Activated CD4-positive, alpha-beta T cell treated with anti-CD3 and anti-CD28 coated beads, Interleukin-2, Interleukin-4, amounts not matched to agents 100 ng/mL and 50 ng/mL, durations not matched to agents 16 hours and 8 hours (primary cell): ENCODE results near the gene PSME3.
"Not testable (repeated sequence)": the region's sequence is repeated elsewhere in the genome, so short reads cannot be mapped to it uniquely, and the experiment has no call there.

Source experiments
- DNase-seq: peaks from one replicate; pipeline ENCODE4 v3.0.0-alpha.2; 2020; ENCODE audit warnings: low spot score

PSME3 gene

GRCh38 chr17:42851371-42852240 lies 18.4 kb downstream of the PSME3 start:
- not testable (repeated sequence) for DNase-seq

GRCh38 chr17:42852351-42852750 lies 19.2 kb downstream of the PSME3 start:
- DNase-seq, result no peak

GRCh38 chr17:42853004-42853403 lies 19.8 kb downstream of the PSME3 start:
- DNase-seq, result no peak

- DNase-seq, result no peak
These were observed 20.4 kb downstream of the PSME3 start for GRCh38 chr17:42853597-42853967.

- DNase-seq, result no peak
These were observed 21.0 kb downstream of the PSME3 start for GRCh38 chr17:42853968-42854790.

DNA sequence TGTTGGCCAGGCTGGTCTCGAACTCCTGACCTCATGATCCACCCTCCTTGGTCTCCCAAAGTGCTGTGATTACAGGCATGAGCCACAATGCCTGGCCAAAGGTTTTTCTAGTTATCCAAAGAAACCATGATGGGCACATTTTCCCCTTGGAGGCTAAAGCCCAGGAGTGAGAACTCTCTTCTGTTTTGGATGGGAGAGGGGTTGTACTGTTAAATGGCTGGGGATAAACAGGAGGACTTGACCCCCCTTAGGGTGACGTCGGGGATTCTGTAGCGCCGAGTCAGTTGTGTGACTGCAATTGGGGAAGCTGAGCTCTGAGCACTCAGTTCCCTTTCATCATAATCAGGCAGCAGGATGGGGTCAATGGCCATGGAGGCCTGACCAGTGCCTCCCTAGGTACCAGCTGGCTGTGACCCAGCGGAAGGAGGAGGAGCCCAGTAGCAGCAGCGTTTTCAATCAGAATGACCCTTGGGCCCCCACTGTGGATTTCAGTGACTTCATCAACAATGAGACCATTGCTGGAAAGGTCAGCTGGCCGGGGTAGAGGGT lies 21.9 kb downstream of the PSME3 start:
- no peak for DNase-seq

GRCh38 chr17:42856093-42856492 lies 22.9 kb downstream of the PSME3 start:
- not testable (repeated sequence) for DNase-seq

GRCh38 chr17:42856516-42856915 lies 23.3 kb downstream of the PSME3 start:
- DNase-seq, result not testable (repeated sequence)

- no peak for DNase-seq
These were observed 24.2 kb downstream of the PSME3 start for GRCh38 chr17:42857389-42857788.

DNA sequence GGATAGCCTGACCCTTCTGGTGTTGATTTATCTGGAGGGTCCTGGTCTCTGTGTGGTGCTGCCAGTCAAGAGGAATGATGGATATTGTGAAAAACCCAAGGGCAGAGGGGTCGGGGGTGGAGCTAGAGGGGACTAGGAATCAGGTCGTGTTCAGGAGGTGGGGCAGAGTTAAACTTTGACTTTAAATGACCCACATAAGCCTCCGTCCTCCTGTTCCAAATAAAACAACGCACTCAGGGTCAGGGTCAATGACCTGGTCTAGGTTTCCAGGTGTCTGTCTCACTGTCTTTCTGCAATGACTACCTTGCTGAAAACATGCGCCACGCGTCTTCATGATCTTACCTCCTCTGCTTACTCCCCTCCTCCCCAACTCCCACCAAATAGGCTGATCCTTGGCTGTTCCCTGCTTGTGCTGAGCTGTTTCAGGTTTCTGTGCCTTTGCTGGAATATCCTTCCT lies 32.5 kb downstream of the PSME3 start:
- DNase-seq, result no peak

DNA sequence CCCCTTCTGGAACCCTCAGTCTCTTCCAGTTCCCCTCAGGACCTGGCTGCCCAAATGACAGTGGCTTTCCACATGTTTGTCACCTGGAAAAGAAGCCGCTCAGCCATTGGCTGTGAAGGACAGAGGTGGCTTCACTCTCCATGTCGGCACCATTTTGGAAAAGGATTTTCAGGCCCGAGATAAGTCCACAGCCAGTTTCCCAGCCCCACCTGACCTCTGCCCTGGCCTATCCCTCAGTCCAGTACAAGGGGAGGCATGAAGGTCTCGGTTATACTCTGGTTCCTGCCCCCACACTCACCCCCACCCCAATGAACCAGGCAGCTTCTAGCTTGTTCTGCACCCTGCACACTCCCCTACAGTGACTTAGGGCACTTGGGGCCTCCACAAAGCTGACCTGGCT lies 33.0 kb downstream of the PSME3 start:
- DNase-seq, result no peak

- DNase-seq, result no peak
These were observed 33.7 kb downstream of the PSME3 start for GRCh38 chr17:42866631-42867575.

- not testable (repeated sequence) for DNase-seq
These were observed 34.6 kb downstream of the PSME3 start for GRCh38 chr17:42867694-42868261.

DNA sequence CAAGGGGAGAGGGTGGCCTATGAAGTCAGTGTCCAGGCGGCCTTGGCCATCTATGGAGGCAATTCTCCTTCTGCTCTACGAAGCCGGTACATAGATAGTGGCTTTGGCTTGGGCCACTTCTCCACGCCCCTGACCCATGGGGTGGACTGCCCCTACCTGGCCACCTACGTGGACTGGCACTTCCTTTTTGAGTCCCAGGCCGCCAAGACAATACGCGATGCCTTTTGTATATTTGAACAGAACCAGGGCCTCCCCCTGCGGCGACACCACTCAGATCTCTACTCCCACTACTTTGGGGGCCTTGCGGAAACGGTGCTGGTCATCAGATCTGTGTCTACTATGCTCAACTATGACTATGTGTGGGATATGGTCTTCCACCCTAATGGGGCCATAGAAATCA lies 35.1 kb downstream of the PSME3 start:
- DNase-seq, result no peak

GRCh38 chr17:42871647-42872046 lies 38.5 kb downstream of the PSME3 start:
- no peak for DNase-seq

- DNase-seq, result no peak
These were observed 39.2 kb downstream of the PSME3 start for GRCh38 chr17:42872251-42872965.

DNA sequence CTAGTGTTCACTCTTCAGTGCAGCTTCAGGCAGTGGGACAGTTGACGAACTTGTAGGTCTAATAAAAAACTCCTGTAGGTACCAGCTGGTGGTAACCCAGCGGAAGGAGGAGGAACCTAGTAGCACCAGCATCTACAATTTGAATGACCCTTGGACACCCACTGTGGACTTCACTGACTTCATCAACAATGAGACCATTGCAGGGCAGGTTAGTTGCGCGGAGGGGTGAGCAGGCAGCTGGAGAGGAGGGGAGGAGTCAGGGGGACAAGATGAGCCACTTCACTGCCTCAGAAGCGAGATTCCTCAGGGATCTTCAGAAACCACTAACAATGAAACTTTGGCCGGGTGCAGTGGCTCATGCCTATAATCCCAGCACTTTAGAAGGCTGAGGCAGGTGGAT lies 40.1 kb downstream of the PSME3 start:
- no peak for DNase-seq

DNA sequence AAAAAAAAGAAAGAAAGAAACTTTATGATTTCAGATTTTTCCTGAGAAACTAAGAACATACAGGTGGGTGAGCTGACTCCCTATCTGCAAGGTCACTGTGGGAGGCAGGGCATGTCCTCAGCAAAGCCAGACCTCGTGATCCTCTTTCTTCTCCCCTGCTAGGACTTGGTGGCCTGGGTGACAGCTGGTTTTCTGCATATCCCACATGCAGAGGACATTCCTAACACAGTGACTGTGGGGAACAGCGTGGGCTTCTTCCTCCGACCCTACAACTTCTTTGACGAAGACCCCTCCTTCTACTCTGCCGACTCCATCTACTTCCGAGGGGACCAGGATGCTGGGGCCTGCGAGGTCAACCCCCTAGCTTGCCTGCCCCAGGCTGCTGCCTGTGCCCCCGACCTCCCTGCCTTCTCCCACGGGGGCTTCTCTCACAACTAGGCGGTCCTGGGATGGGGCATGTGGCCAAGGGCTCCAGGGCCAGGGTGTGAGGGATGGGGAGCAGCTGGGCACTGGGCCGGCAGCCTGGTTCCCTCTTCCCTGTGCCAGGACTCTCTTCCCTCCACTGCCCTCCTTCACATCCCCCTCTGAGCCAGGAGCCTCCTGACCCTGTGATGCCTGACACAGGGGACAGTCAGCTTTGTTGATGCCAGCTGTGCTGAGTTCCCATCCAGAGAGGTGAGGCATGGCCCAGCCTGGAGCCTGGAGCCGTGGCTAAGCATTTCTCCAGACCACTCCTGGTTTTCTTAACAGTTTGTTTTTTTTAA lies 40.9 kb downstream of the PSME3 start:
- not testable (repeated sequence) for DNase-seq

DNA sequence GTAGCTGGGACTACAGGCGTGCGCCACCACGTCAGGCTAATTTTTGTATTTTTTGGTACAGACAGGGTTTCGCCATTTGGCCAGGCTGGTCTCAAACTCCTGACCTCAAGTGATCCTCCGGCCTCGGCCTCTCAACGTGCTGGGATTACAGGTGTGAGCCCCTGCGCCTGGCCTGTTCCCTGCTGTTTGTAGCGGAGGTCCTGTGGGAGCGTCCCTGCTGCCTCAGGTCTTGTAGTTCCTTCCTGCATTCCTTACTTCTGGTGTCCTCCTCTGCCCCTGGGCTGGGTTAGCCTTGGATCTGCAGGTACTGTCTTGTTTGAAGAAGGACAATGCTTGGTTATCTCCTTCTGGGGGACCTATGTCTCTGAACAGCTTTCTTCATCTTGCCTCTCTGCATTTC lies 43.8 kb downstream of the PSME3 start:
- DNase-seq, result no peak
